ENCODE results near the gene RDX. TPM values are rescaled to one million over a fixed set of nuclear protein-coding genes. Genes with fewer than 3 reads are reported as not detected.

Gene RDX
- total and polyA plus RNA-seq, 9 of the 15 experiments (the other 6 are each of a cell fraction or from before 2014, with no cell fraction given), result 35.6 to 62.1 (median 54.3) TPM

- TF ChIP-seq ZNF395 (CRISPR knock-in tag; IDR thresholded peaks at IDR 0.05), result 0 out of 2 replicates have a peak, but pooled peaks have one; percentile 44
- peak; percentile 35; the same call in 1 of the 2 replicates for TF ChIP-seq L3MBTL2 (IDR thresholded peaks at IDR 0.05)
- 0 out of 2 replicates have a peak, but pooled peaks have one; percentile 12 for TF ChIP-seq SOX6 (IDR thresholded peaks at IDR 0.05)
- TF ChIP-seq FUS (optimal IDR thresholded peaks at IDR 0.05; ENCODE audit: low read depth, low read length), result peak; percentile 17
- TF ChIP-seq ID3 (CRISPR knock-in tag; IDR thresholded peaks at IDR 0.05), result no peak
- peak; percentile 35; the same call in 1 of the 2 replicates for TF ChIP-seq ID3 (tag; IDR thresholded peaks at IDR 0.05)
- TF ChIP-seq ZKSCAN3 (CRISPR knock-in tag; IDR thresholded peaks at IDR 0.05), result no peak
- TF ChIP-seq GMEB1 (CRISPR knock-in tag; IDR thresholded peaks at IDR 0.05), result peak; percentile 75
- TF ChIP-seq POLR2A (conservative IDR thresholded peaks at IDR 0.05), result peak; percentile 64
- 0 out of 2 replicates have a peak, but pooled peaks have one; percentile 13 for TF ChIP-seq ZNF282 (CRISPR knock-in tag; IDR thresholded peaks at IDR 0.05)
- TF ChIP-seq HLTF (IDR thresholded peaks at IDR 0.05), result no peak
- 0 out of 2 replicates have a peak, but pooled peaks have one; percentile 32 for TF ChIP-seq STAT6 (CRISPR knock-in tag; IDR thresholded peaks at IDR 0.05)
Measured at GRCh38 chr11:110296226-110297075, at the start of gene RDX (continued).

Data from K562 (cell line).